Right renal pelvis (tissue), 4 donors: ENCODE measurements around the gene AMPD2. TPM values are rescaled to one million over a fixed set of nuclear protein-coding genes. Genes with fewer than 3 reads are reported as not detected.
"Not testable (repeated sequence)": the region's sequence is repeated elsewhere in the genome, so short reads cannot be mapped to it uniquely, and the experiment has no call there.

Source experiments
- DNase-seq, 4 donors: peaks; one replicate each; pipeline ENCODE4 v3.0.0-alpha.2; 2013; ENCODE audit warnings: low read depth in 4 of 4, low spot score in 3 of 4, missing footprints in 1 of 4
- polyA plus RNA-seq, 4 donors: library from polyadenylated mRNA; unstranded; fragments of 120-200 nt; gene quantifications; one replicate each; pipeline ENCODE4 v1.2.1, GENCODE V29; 2013; ENCODE audit not compliant: insufficient read length in 4 of 4

AMPD2 gene
- polyA plus RNA-seq, 4 donors = 46.1 to 49.2 (median 48.4) TPM

GRCh38 chr1:109669949-109670302 is 50.3 kb downstream of the AMPD2 start:
- DNase-seq = not testable (repeated sequence)

- DNase-seq = no peak
Measured at GRCh38 chr1:109671067-109671466, 51.4 kb downstream of the AMPD2 start.

- DNase-seq = not testable (repeated sequence)
Measured at GRCh38 chr1:109673861-109674260, 54.2 kb downstream of the AMPD2 start.

- not testable (repeated sequence) for DNase-seq
Measured at GRCh38 chr1:109676683-109677381, 57.2 kb downstream of the AMPD2 start.

GRCh38 chr1:109677459-109677858 is 57.8 kb downstream of the AMPD2 start:
- no peak for DNase-seq

GRCh38 chr1:109678637-109679036 is 59.0 kb downstream of the AMPD2 start:
- DNase-seq = not testable (repeated sequence)

Other genes starting within 250 kb of the AMPD2 start
- 10 to 100 TPM; 54.6 to 66.3 (median 62.6) TPM for gene SORT1, start 221.9 kb upstream of the AMPD2 start, polyA plus RNA-seq
- 100 to 1,000 TPM in 3 of 4 donors, 10 to 100 TPM in 1; 98.8 to 111 (median 106) TPM for gene PSMA5, start 193.4 kb upstream of the AMPD2 start, polyA plus RNA-seq
- 10 to 100 TPM in 2 of 4 donors, 1 to 10 TPM in 2; 6.5 to 12.5 (median 10.3) TPM for gene SYPL2, start 153.3 kb upstream of the AMPD2 start, polyA plus RNA-seq
- gene ATXN7L2, start 135.9 kb upstream of the AMPD2 start, polyA plus RNA-seq = 10 to 100 TPM in 2 of 4 donors, 1 to 10 TPM in 2; 9.0 to 10.2 (median 9.8) TPM
- 1 to 10 TPM; 8.1 to 9.3 (median 9.2) TPM for gene CYB561D1, start 125.7 kb upstream of the AMPD2 start, polyA plus RNA-seq
- 1 to 10 TPM; 8.0 to 9.1 (median 9.0) TPM for gene AMIGO1, start 110.1 kb upstream of the AMPD2 start, polyA plus RNA-seq
- gene GPR61, start 80.0 kb upstream of the AMPD2 start, polyA plus RNA-seq = under 1 TPM; 0.49 to 0.91 (median 0.90) TPM
- gene GNAI3, start 71.2 kb upstream of the AMPD2 start, polyA plus RNA-seq = 10 to 100 TPM; 12.2 to 14.2 (median 13.7) TPM
- under 1 TPM in 1 of 4 donors, not detected in 3; 0.06 TPM for gene GNAT2, start 221 bp upstream of the AMPD2 start, polyA plus RNA-seq
- gene GSTM4, start 36.3 kb downstream of the AMPD2 start, polyA plus RNA-seq = 10 to 100 TPM; 56.8 to 69.7 (median 63.0) TPM
- 100 to 1,000 TPM; 171 to 257 (median 213) TPM for gene GSTM2, start 48.2 kb downstream of the AMPD2 start, polyA plus RNA-seq
- gene GSTM1, start 68.0 kb downstream of the AMPD2 start, polyA plus RNA-seq = 100 to 1,000 TPM in 1 of 4 donors, 1 to 10 TPM in 3; 2.4 to 121 (median 3.1) TPM
- gene GSTM5, start 92.4 kb downstream of the AMPD2 start, polyA plus RNA-seq = 10 to 100 TPM; 28.7 to 55.4 (median 41.5) TPM
- 100 to 1,000 TPM; 225 to 281 (median 244) TPM for gene GSTM3, start 121.2 kb downstream of the AMPD2 start, polyA plus RNA-seq
- gene EPS8L3, start 144.1 kb downstream of the AMPD2 start, polyA plus RNA-seq = under 1 TPM; 0.24 to 1.00 (median 0.50) TPM